Esophagus (tissue), 2 donors: Measurements from ENCODE around the gene LRRK1. TPM values are rescaled to one million over a fixed set of nuclear protein-coding genes. Genes with fewer than 3 reads are reported as not detected.

Experiments
- H3K27ac ChIP-seq, 2 donors: one replicate each; pipeline ENCODE4 v1.5.1; 2013; ENCODE audit warnings: low read depth in 2 of 2, mild to moderate bottlenecking in 2 of 2, inconsistent platforms in 1 of 2, low read length in 1 of 2, moderate library complexity in 1 of 2
- H3K27me3 ChIP-seq, 2 donors: one replicate each; pipeline ENCODE4 v1.6.1; 2013; ENCODE audit warnings: low read length in 2 of 2, control low read depth in 1 of 2, mild to moderate bottlenecking in 1 of 2; ENCODE audit not compliant: insufficient read depth in 2 of 2, control insufficient read depth in 1 of 2
- H3K36me3 ChIP-seq, 2 donors: one replicate each; pipeline ENCODE4 v1.6.1; 2013; ENCODE audit warnings: low read length in 1 of 2; ENCODE audit not compliant: control insufficient read depth in 2 of 2, insufficient read depth in 2 of 2
- H3K4me1 ChIP-seq, 2 donors: one replicate each; pipeline ENCODE4 v1.6.1; 2013; ENCODE audit warnings: low read length in 1 of 2; ENCODE audit not compliant: control insufficient read depth in 2 of 2, insufficient read depth in 2 of 2
- H3K4me3 ChIP-seq, 2 donors: one replicate each; pipeline ENCODE4 v1.5.1; 2013; ENCODE audit warnings: low read length in 2 of 2, mild to moderate bottlenecking in 2 of 2, low read depth in 1 of 2, moderate library complexity in 1 of 2
- H3K9me3 ChIP-seq, 2 donors: one replicate each; pipeline ENCODE4 v1.6.1; 2013; ENCODE audit warnings: mild to moderate bottlenecking in 2 of 2, low read depth in 1 of 2, low read length in 1 of 2, moderate library complexity in 1 of 2; ENCODE audit not compliant: control insufficient read depth in 2 of 2, insufficient read depth in 1 of 2
- WGBS, 2 donors: extraction: QIAGEN DNeasy Blood & Tissue Kit; methylation state at CpG; one replicate each; pipeline ENCODE4 v1.1.7; 2013; 5-methylcytosine and 5-hydroxymethylcytosine counted together
- polyA plus RNA-seq, 2 donors: library from polyadenylated mRNA; stranded (reverse); fragments of 200-250 nt; gene quantifications; one replicate each; pipeline ENCODE4 v1.2.3, GENCODE V29; 2013
- donor health status: healthy with polysubstance abuse.
- donor health status: Bipolar disorder and iron deficiency.

Gene LRRK1
- polyA plus RNA-seq, 2 donors, result 4.4 to 7.0 TPM

DNA sequence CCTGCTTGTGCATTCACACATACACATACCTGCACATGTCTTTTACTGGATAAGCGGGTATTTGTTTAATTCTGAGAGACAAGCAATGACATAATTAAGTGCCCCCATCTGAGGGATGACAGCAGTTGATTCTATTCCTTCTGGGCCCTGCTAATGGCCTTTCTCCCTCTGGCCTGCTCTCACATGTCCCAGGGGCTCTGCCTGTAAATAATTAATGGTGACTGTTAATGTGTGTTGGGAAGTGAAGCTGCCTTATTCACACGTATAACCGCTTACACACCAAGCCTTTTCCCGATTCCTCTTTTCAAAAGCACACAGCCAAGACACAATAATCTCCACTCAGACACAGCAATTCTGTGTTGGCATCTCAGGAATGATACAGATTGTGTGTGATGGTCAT is 47.8 kb downstream of the LRRK1 start:
- Histone ChIP-seq H3K36me3 (no peaks in the 10 kb centered on the region), H3K9me3 (no peaks in the 10 kb centered on the region), H3K27me3 (no peaks in the 10 kb centered on the region), H3K4me1 (no peaks in the 10 kb centered on the region), H3K27ac (no peak overlapping the region), H3K4me3 (no peak overlapping the region)
- WGBS, 2 donors, result 62 to 66% methylated on average over 4 of the region's 4 CpGs

DNA sequence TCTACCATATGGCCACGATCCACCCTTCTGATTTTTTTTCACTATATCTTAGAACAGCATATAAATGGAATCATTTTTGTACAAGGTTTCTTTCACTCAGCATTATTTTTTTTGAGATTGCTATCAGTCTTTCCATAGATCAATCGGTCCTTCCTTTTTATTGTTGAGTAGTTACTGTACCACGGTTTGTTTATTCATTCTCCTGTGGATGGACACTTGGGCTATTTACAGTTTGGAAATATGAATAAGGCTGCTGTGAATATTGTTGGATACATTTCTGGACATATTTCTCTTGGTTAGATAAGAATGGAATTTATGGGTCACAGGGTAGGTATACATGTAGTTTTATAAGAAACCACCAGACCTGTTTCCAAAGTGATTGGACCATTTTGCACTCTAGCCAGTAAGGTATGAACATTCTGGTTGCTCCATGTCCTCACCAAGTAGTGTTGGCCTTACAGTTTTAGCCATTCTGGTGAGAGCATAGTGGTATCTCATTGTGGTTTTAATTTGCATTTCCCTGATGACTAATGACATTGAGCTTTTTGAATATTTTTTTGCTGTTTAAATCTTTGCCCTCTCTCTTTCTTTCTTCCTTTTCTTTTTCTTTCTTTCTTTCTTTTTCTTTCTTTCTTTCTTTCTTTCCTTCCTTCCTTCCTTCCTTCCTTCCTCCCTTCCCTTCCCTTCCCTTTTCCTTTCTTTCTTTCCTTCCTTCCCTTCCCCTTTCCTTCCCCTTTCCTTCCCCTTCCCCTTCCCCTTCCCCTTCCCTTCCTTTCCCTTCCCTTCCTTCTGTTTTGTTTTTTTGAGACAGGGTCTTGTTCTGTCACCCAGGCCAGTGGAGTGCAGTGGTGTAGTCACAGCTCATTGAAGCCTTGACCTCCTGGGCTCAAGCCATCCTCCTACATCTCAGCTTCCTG is 49.2 kb downstream of the LRRK1 start:
- no peaks in the 10 kb centered on the region for H3K27me3 ChIP-seq
- H3K4me3 ChIP-seq, result no peak overlapping the region
- no peaks in the 10 kb centered on the region for H3K36me3 ChIP-seq
- peaks cover 0 to 3% of the 10 kb centered on the region in 2 donors for H3K4me1 ChIP-seq
- 92 to 95% methylated on average over 3 of the region's 3 CpGs for WGBS, 2 donors
- H3K27ac ChIP-seq, result no peak overlapping the region
- H3K9me3 ChIP-seq, result no peaks in the 10 kb centered on the region

DNA sequence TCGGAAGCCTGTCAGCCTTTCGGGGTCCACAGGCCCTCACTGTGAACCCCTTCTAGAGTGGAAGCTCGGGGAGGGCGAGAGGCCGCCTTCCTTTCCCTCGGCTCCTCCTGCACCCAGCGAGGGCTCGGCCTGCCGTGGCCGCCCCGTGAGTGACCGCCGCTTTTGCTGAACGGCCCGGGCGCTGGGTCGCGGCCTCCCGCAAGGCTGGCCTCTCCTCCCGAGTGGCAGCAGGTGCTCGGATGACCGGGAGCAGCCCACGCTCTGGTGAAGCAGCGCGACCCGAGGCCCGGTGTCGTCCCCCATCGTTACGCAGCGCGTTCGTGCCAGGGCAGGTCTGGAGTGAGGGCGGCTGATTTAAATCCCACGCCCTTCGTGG is 53.8 kb downstream of the LRRK1 start:
- Histone ChIP-seq H3K36me3 (no peaks in the 10 kb centered on the region), H3K27ac (no peak overlapping the region), H3K4me1 (peaks cover 2 to 6% of the 10 kb centered on the region in 2 donors), H3K4me3 (peak overlapping the region in 1 of 2 donors; percentile 50), H3K9me3 (peaks cover 0 to 5% of the 10 kb centered on the region in 2 donors), H3K27me3 (peaks cover 0 to 3% of the 10 kb centered on the region in 2 donors)
- WGBS, 2 donors, result 37% methylated on average over 36 of the region's 36 CpGs

DNA sequence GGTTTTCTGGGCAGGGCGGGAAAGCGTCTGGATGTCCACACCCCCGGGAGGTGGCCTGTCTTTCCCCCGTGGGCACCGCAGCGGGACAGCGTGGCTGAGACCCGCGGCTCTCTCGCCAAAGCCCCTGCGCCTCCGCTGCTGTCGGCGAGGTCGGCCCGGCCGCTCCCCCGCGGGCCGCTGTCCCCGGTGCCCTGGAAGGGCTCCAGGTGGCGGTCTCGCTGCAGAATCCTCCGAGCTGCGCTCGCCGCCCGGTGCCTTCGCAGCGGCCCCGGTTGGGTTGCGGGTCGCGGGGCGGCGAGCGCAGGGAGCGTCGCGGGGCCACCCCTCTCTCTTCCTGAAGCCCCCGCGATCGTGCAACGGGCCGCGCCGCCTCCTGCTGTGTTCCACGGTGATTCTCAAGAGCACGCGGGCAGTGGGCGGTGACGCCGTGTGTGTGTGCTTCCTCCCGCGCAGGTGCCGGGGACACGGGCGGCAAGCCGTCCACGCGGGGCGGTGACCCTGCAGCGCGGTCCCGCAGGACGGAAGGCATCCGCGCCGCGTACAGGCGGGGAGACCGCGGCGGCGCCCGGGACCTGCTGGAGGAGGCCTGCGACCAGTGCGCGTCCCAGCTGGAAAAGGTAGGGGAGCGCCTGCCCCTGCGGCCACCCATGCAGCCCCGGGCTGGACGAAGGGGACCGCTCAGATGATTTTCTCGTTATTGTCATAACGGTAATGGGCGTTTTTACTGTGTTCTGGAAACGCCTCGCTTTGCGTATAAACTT is 54.4 kb downstream of the LRRK1 start:
- Histone ChIP-seq H3K4me3 (peak overlapping the region; percentile 32 to 50), H3K36me3 (no peaks in the 10 kb centered on the region), H3K27ac (no peak overlapping the region), H3K4me1 (peaks cover 2 to 6% of the 10 kb centered on the region in 2 donors), H3K9me3 (peaks cover 0 to 5% of the 10 kb centered on the region in 2 donors), H3K27me3 (peaks cover 0 to 3% of the 10 kb centered on the region in 2 donors)
- 17 to 18% methylated on average over 79 to 90 of the region's 90 CpGs for WGBS, 2 donors

- peaks cover 0 to 3% of the 10 kb centered on the region in 2 donors for H3K27me3 ChIP-seq
- peaks cover 0 to 5% of the 10 kb centered on the region in 2 donors for H3K9me3 ChIP-seq
- 94 to 95% methylated on average over 4 of the region's 4 CpGs for WGBS, 2 donors
- peaks cover 2 to 6% of the 10 kb centered on the region in 2 donors for H3K4me1 ChIP-seq
- H3K27ac ChIP-seq, result no peak overlapping the region
- H3K36me3 ChIP-seq, result no peaks in the 10 kb centered on the region
- no peak overlapping the region for H3K4me3 ChIP-seq
Measured at GRCh38 chr15:100975043-100975442, 55.9 kb downstream of the LRRK1 start.

GRCh38 chr15:100980410-100981046 is 61.4 kb downstream of the LRRK1 start:
- Histone ChIP-seq H3K27ac (no peak overlapping the region), H3K4me3 (no peak overlapping the region), H3K27me3 (no peaks in the 10 kb centered on the region), H3K4me1 (peaks cover 0 to under 1% of the 10 kb centered on the region in 2 donors), H3K36me3 (peaks cover 0 to 5% of the 10 kb centered on the region in 2 donors), H3K9me3 (no peaks in the 10 kb centered on the region)
- 91 to 94% methylated on average over 4 of the region's 4 CpGs for whole genome bisulfite sequencing, 2 donors

DNA sequence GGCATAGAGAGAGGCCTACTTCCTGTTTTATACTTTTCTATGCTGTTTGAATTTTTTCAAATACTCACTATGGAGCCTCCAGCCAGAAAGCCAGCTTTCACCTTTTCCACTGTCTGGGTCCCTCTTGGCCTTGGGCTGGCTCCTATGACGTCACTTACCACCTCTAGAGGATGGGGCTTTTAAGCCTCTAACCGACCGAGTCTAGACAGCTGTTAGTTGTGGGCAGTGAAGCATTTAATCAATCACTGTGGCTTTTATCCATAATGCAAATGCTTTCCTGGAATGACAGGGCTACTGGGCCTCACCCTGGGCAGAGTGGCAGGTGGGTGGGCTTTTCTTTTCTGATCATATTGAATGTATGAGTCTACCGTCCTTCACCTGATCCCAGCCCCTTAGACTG is 61.9 kb downstream of the LRRK1 start:
- Histone ChIP-seq H3K27ac (no peak overlapping the region), H3K27me3 (no peaks in the 10 kb centered on the region), H3K9me3 (no peaks in the 10 kb centered on the region), H3K4me1 (peaks cover 0 to 3% of the 10 kb centered on the region in 2 donors), H3K4me3 (no peak overlapping the region), H3K36me3 (peaks cover 0 to 5% of the 10 kb centered on the region in 2 donors)
- WGBS, 2 donors, result 84 to 85% methylated on average over 4 of the region's 4 CpGs

DNA sequence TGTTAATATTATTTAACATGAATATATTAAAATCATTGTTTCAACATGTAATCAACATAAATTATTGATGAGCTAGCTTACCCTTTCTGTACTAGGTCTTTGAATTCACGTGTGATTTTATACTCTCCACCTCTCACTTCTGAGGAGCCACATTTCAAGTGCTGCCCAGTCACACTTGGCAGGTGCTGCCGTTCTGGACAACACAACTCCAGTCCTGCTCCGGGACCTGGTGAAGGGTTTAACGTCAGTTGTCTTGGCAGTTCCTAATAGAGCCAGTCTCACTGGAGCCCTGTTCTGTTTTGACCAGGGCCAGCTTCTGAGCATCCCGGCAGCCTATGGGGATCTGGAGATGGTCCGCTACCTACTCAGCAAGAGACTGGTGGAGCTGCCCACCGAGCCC is 64.1 kb downstream of the LRRK1 start:
- Histone ChIP-seq H3K4me1 (peaks cover 0 to 3% of the 10 kb centered on the region in 2 donors), H3K27ac (no peak overlapping the region), H3K27me3 (no peaks in the 10 kb centered on the region), H3K9me3 (no peaks in the 10 kb centered on the region), H3K36me3 (peaks cover 0 to 5% of the 10 kb centered on the region in 2 donors), H3K4me3 (no peak overlapping the region)
- 86 to 92% methylated on average over 7 of the region's 7 CpGs for WGBS, 2 donors

DNA sequence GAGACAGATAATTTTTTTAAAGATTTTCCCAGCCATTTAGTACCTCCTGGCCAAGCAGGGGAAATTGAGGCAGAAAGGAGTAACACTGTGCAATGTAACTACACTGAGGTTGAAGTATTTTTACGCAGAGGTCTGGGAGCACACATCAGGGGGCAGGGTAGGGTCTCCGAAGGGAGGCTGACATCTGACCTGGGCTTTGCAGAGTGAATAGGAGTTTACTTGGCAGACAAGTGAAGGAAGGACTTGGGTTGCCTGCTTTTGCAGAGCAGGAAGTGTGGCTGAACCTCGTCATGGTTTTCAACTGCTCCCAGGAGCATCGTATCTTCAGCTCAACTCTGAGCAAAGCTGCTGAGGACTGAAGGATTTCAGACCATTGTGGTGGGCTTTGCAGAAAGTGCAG is 66.2 kb downstream of the LRRK1 start:
- Histone ChIP-seq H3K4me1 (peaks cover 0 to 3% of the 10 kb centered on the region in 2 donors), H3K36me3 (peaks cover 0 to 5% of the 10 kb centered on the region in 2 donors), H3K9me3 (no peaks in the 10 kb centered on the region), H3K4me3 (no peak overlapping the region), H3K27ac (no peak overlapping the region), H3K27me3 (no peaks in the 10 kb centered on the region)
- 82 to 87% methylated on average over 4 of the region's 4 CpGs for WGBS, 2 donors
